Caco-2 (cell line): Measurements from ENCODE around the gene LRBA. TPM values are rescaled to one million over a fixed set of nuclear protein-coding genes. Genes with fewer than 3 reads are reported as not detected.

Experiments
- BruUV-seq: library from RNA; stranded (reverse); fragments of 400-500 nt; replicated peaks from 2 replicates; lab custom pipeline; 2021; lab: Mats Ljungman, UMichigan
- CTCF ChIA-PET: fragments of 300-600 bp; sonication (Branson Sonifier 250); formaldehyde crosslinking; loops from one replicate; lab custom pipeline; 2022; ENCODE audit warnings: antibody characterized with exemption; lab: Charles Lee
- POLR2A ChIA-PET: fragments of 300-600 bp; sonication (Branson Sonifier 250); formaldehyde crosslinking; loops from one replicate; lab custom pipeline; 2022; ENCODE audit warnings: antibody characterized with exemption; lab: Charles Lee
- DNase-seq, 2 experiments: peaks; one replicate each; pipeline versions ENCODE4 v3.0.0 to v3.0.0-alpha.2; 2020 to 2022
- H3K27me3 ChIP-seq: replicated peaks from 2 replicates; pipeline ENCODE4 v1.6.0; 2011; ENCODE audit warnings: low read length; ENCODE audit not compliant: control insufficient read depth, insufficient read depth
- H3K36me3 ChIP-seq: 2 replicates; pipeline ENCODE4 v1.5.1; 2011; ENCODE audit warnings: low read length; ENCODE audit not compliant: control insufficient read depth, insufficient read depth
- H3K4me1 ChIP-seq: fragments of 250-450 bp; sonication (Bioruptor Pico); 2 replicates; pipeline ENCODE4 v1.5.1; 2020; ENCODE audit warnings: mild to moderate bottlenecking
- H3K4me3 ChIP-seq: 2 replicates; pipeline ENCODE4 v1.5.1; 2011; ENCODE audit warnings: low read depth, mild to moderate bottlenecking, control low read depth, low read length
- H3K9me3 ChIP-seq: fragments of 250-450 bp; sonication (Bioruptor Pico); 2 replicates; pipeline ENCODE4 v1.5.1; 2020; ENCODE audit warnings: mild to moderate bottlenecking, moderate library complexity
- H3K27ac Mint-ChIP-seq: one replicate; pipeline ENCODE4 v1.8.0; 2022; ENCODE audit warnings: mixed read lengths; ENCODE audit not compliant: unreplicated experiment
- H3K27me3 Mint-ChIP-seq: one replicate; pipeline ENCODE4 v1.8.0; 2022; ENCODE audit warnings: mixed read lengths; ENCODE audit not compliant: insufficient read depth, unreplicated experiment
- H3K36me3 Mint-ChIP-seq: one replicate; pipeline ENCODE4 v1.8.0; 2022; ENCODE audit warnings: mild to moderate bottlenecking, mixed read lengths; ENCODE audit not compliant: insufficient read depth, unreplicated experiment
- H3K4me1 Mint-ChIP-seq: one replicate; pipeline ENCODE4 v1.8.0; 2022; ENCODE audit warnings: low read depth, mixed read lengths; ENCODE audit not compliant: unreplicated experiment
- H3K4me3 Mint-ChIP-seq: one replicate; pipeline ENCODE4 v1.8.0; 2022; ENCODE audit warnings: mild to moderate bottlenecking, moderate library complexity, mixed read lengths; ENCODE audit not compliant: unreplicated experiment
- H3K9me3 Mint-ChIP-seq: one replicate; pipeline ENCODE4 v1.8.0; 2022; ENCODE audit warnings: mixed read lengths; ENCODE audit not compliant: unreplicated experiment
- CTCF ChIP-seq, 2 experiments: fragments of 200-600 bp in 1 of 2; IDR thresholded peaks; 1 replicate in 1 of 2; 2 replicates in 1 of 2; pipeline versions ENCODE4 v1.5.1 to v1.8.0; 2011 to 2022; ENCODE audit warnings: antibody characterized with exemption in 1 of 2, control low read depth in 1 of 2, inconsistent platforms in 1 of 2, low read depth in 1 of 2, low read length in 1 of 2, mild to moderate bottlenecking in 1 of 2, moderate library complexity in 1 of 2; ENCODE audit not compliant: insufficient read depth in 1 of 2, severe bottlenecking in 1 of 2, unreplicated experiment in 1 of 2
- intact Hi-C: fragments of 100-400 bp; cut with micrococcal nuclease; formaldehyde crosslinking; loops from one replicate; pipeline ENCODE4 v1.10.0; 2022; ENCODE audit not compliant: unreplicated experiment
- total RNA-seq: library from RNA; stranded (reverse); gene quantifications from 2 replicates; pipeline ENCODE4 v1.2.3, GENCODE V29; 2022

LRBA gene
- total RNA-seq, 1 experiment from 2014 or later = 53.2 TPM

GRCh38 chr4:151025759-151026158 lies 10.7 kb upstream of the LRBA start:
- CTCF ChIA-PET = no interaction called here
- H3K27me3 Mint-ChIP-seq = no peaks in the 10 kb centered on the region

GRCh38 chr4:151022586-151022985 lies 7.5 kb upstream of the LRBA start:
- no peaks in the 10 kb centered on the region for H3K9me3 ChIP-seq
- H3K36me3 ChIP-seq = no peaks in the 10 kb centered on the region
- no peak overlapping the region for H3K4me3 ChIP-seq
- H3K4me1 ChIP-seq = peaks cover 4% of the 10 kb centered on the region; the same call in 1 of the 2 replicates
- Mint-ChIP-seq H3K27ac (no peak overlapping the region), H3K4me3 (no peak overlapping the region), H3K9me3 (no peaks in the 10 kb centered on the region), H3K27me3 (no peaks in the 10 kb centered on the region), H3K4me1 (no peaks in the 10 kb centered on the region), H3K36me3 (no peaks in the 10 kb centered on the region)
- no TSS peak for BruUV-seq
- no peak for DNase-seq
- no peak for TF ChIP-seq CTCF (IDR thresholded peaks at IDR 0.05; ENCODE audit: insufficient read depth in 1 of 2, low read depth in 1 of 2, low read length in 1 of 2, severe bottlenecking in 1 of 2, unreplicated experiment in 1 of 2)
- no peaks in the 10 kb centered on the region for H3K27me3 ChIP-seq
- POLR2A ChIA-PET = no interaction called here
- intact Hi-C loops = no loop called here
- CTCF ChIA-PET = no interaction called here

More at GRCh38 chr4:151025759-151026158, 10.7 kb upstream of the LRBA start:
- no peak for DNase-seq
- no peaks in the 10 kb centered on the region for H3K4me1 Mint-ChIP-seq
- Histone ChIP-seq H3K4me1 (no peaks in the 10 kb centered on the region), H3K27me3 (no peaks in the 10 kb centered on the region), H3K9me3 (no peaks in the 10 kb centered on the region), H3K36me3 (no peaks in the 10 kb centered on the region), H3K4me3 (no peak overlapping the region)
- TF ChIP-seq CTCF (IDR thresholded peaks at IDR 0.05; ENCODE audit: insufficient read depth in 1 of 2, low read depth in 1 of 2, low read length in 1 of 2, severe bottlenecking in 1 of 2, unreplicated experiment in 1 of 2) = no peak
- H3K9me3 Mint-ChIP-seq = no peaks in the 10 kb centered on the region
- no TSS peak for BruUV-seq
- POLR2A ChIA-PET = no interaction called here
- no peaks in the 10 kb centered on the region for H3K36me3 Mint-ChIP-seq
- intact Hi-C loops = no loop called here
- no peak overlapping the region for H3K4me3 Mint-ChIP-seq
- H3K27ac Mint-ChIP-seq = no peak overlapping the region

- H3K4me1 ChIP-seq = peaks cover 4% of the 10 kb centered on the region; the same call in 1 of the 2 replicates
- Mint-ChIP-seq H3K9me3 (no peaks in the 10 kb centered on the region), H3K4me1 (no peaks in the 10 kb centered on the region), H3K4me3 (no peak overlapping the region), H3K27me3 (no peaks in the 10 kb centered on the region), H3K27ac (no peak overlapping the region), H3K36me3 (peaks cover under 1% of the 10 kb centered on the region)
- BruUV-seq = no TSS peak
- DNase-seq = no peak
- TF ChIP-seq CTCF (IDR thresholded peaks at IDR 0.05; ENCODE audit: insufficient read depth in 1 of 2, low read depth in 1 of 2, low read length in 1 of 2, severe bottlenecking in 1 of 2, unreplicated experiment in 1 of 2) = no peak
- POLR2A ChIA-PET = no interaction called here
- H3K27me3 ChIP-seq = no peaks in the 10 kb centered on the region
- CTCF ChIA-PET = no interaction called here
- intact Hi-C loops = no loop called here
- no peaks in the 10 kb centered on the region for H3K36me3 ChIP-seq
- no peak overlapping the region for H3K4me3 ChIP-seq
- H3K9me3 ChIP-seq = no peaks in the 10 kb centered on the region
Observed at GRCh38 chr4:151021637-151022334, 6.7 kb upstream of the LRBA start.
